GM23338 (cell line): ENCODE measurements around the gene KIAA1755. TPM values are rescaled to one million over a fixed set of nuclear protein-coding genes. Genes with fewer than 3 reads are reported as not detected.
"Not testable (repeated sequence)": the region's sequence is repeated elsewhere in the genome, so short reads cannot be mapped to it uniquely, and the experiment has no call there.

Experiments
- ATAC-seq: fragments of 200-7000 bp; cut with Tn5 transposase; 3 replicates; pipeline ENCODE4 v1.9.1; 2020
- DNase-seq: peaks from one replicate; pipeline ENCODE4 v3.0.0-alpha.2; 2015; ENCODE audit warnings: low spot score
- H2AFZ ChIP-seq: fragments of 200-600 bp; sonication (generic); 2 replicates; pipeline ENCODE4 v1.8.0; 2016; ENCODE audit warnings: antibody characterized with exemption, mild to moderate bottlenecking, moderate library complexity
- H3F3A ChIP-seq: fragments of 200-600 bp; sonication (generic); replicated peaks from 2 replicates; pipeline ENCODE4 v1.8.0; 2017; ENCODE audit warnings: antibody characterized with exemption, mixed run types, low read depth
- H3K27ac ChIP-seq: fragments of 200-600 bp; sonication (generic); 2 replicates; pipeline ENCODE4 v1.6.1; 2016; ENCODE audit warnings: low read depth
- H3K27me3 ChIP-seq: fragments of 200-600 bp; sonication (generic); 2 replicates; pipeline ENCODE4 v1.8.0; 2016; ENCODE audit warnings: mild to moderate bottlenecking, mixed run types, moderate library complexity; ENCODE audit not compliant: insufficient read depth
- H3K36me3 ChIP-seq: fragments of 200-600 bp; sonication (generic); 2 replicates; pipeline ENCODE4 v1.8.0; 2016; ENCODE audit warnings: mild to moderate bottlenecking; ENCODE audit not compliant: insufficient read depth
- H3K4me1 ChIP-seq: fragments of 200-600 bp; sonication (generic); 2 replicates; pipeline ENCODE4 v1.8.0; 2016; ENCODE audit warnings: mild to moderate bottlenecking, moderate library complexity; ENCODE audit not compliant: insufficient read depth
- H3K4me2 ChIP-seq: fragments of 200-600 bp; sonication (generic); 2 replicates; pipeline ENCODE4 v1.7.1; 2017; ENCODE audit warnings: mixed run types
- H3K4me3 ChIP-seq: fragments of 200-600 bp; sonication (generic); 2 replicates; pipeline ENCODE4 v1.6.1; 2016; ENCODE audit warnings: mixed run types
- H3K79me2 ChIP-seq: fragments of 200-600 bp; sonication (generic); replicated peaks from 2 replicates; pipeline ENCODE4 v1.8.0; 2017; ENCODE audit warnings: mild to moderate bottlenecking; ENCODE audit not compliant: insufficient read depth
- H3K9me2 ChIP-seq: fragments of 200-600 bp; sonication (generic); 2 replicates; pipeline ENCODE4 v1.8.0; 2017; ENCODE audit not compliant: insufficient read depth
- H4K20me1 ChIP-seq: fragments of 200-600 bp; sonication (generic); replicated peaks from 2 replicates; pipeline ENCODE4 v1.8.0; 2017; ENCODE audit warnings: mild to moderate bottlenecking; ENCODE audit not compliant: insufficient read depth
- H3K27ac Mint-ChIP-seq: 2 replicates; pipeline ENCODE4 v1.8.0; 2020; ENCODE audit warnings: inconsistent platforms, mild to moderate bottlenecking, moderate library complexity, mixed read lengths
- H3K27me3 Mint-ChIP-seq: 3 replicates; pipeline ENCODE4 v1.8.0; 2022; ENCODE audit warnings: low read depth, mild to moderate bottlenecking, moderate library complexity, mixed read lengths, inconsistent platforms; ENCODE audit not compliant: insufficient read depth, poor library complexity
- H3K36me3 Mint-ChIP-seq: 3 replicates; pipeline ENCODE4 v1.8.0; 2021; ENCODE audit warnings: low read depth, mild to moderate bottlenecking, inconsistent platforms, moderate library complexity, mixed read lengths
- H3K4me1 Mint-ChIP-seq: 3 replicates; pipeline ENCODE4 v1.8.0; 2020; ENCODE audit warnings: mild to moderate bottlenecking, inconsistent platforms, mixed read lengths
- H3K4me3 Mint-ChIP-seq: 3 replicates; pipeline ENCODE4 v1.8.0; 2021; ENCODE audit warnings: moderate library complexity, mild to moderate bottlenecking, inconsistent platforms, mixed read lengths
- H3K9me3 Mint-ChIP-seq: 3 replicates; pipeline ENCODE4 v1.8.0; 2020; ENCODE audit warnings: moderate library complexity, mild to moderate bottlenecking, inconsistent platforms, mixed read lengths
- CREB1 ChIP-seq: fragments of 250-450 bp; sonication (Bioruptor Pico); IDR thresholded peaks from 2 replicates; pipeline ENCODE4 v1.5.0; 2020; ENCODE audit warnings: low read depth, mild to moderate bottlenecking, moderate library complexity
- ETS1 ChIP-seq: IDR thresholded peaks from 2 replicates; pipeline ENCODE4 v1.6.1; 2016; ENCODE audit warnings: antibody characterized with exemption
- EZH2phosphoT487 ChIP-seq: fragments of 200-600 bp; sonication (generic); IDR thresholded peaks from one replicate; pipeline ENCODE4 v1.8.1; 2018; ENCODE audit warnings: antibody characterized with exemption; ENCODE audit not compliant: unreplicated experiment
- NANOG ChIP-seq: IDR thresholded peaks from 2 replicates; pipeline ENCODE4 v1.6.1; 2016; ENCODE audit warnings: antibody characterized with exemption, borderline replicate concordance
- POLR2AphosphoS5 ChIP-seq: IDR thresholded peaks from 2 replicates; pipeline ENCODE4 v1.6.1; 2016; ENCODE audit warnings: antibody characterized with exemption, low read depth
- STAT1 ChIP-seq: IDR thresholded peaks from one replicate; pipeline ENCODE4 v1.6.1; 2016; ENCODE audit warnings: antibody characterized with exemption; ENCODE audit not compliant: unreplicated experiment
- ZNF114 ChIP-seq: fragments of 250-450 bp; sonication (Bioruptor Pico); IDR thresholded peaks from 2 replicates; pipeline ENCODE4 v1.5.0; 2020; ENCODE audit warnings: mild to moderate bottlenecking, moderate library complexity
- ZNF331 ChIP-seq: fragments of 250-450 bp; sonication (Bioruptor Pico); IDR thresholded peaks from 2 replicates; pipeline ENCODE4 v1.5.0; 2020; ENCODE audit warnings: low read depth, mild to moderate bottlenecking, moderate library complexity
- polyA plus RNA-seq: library from polyadenylated mRNA; unstranded; fragments of >200 nt; fragmentation: Nextera tagmentation; extraction: Ambion mirVana; gene quantifications from 2 replicates; pipeline ENCODE4 v1.2.1, GENCODE V29; 2016
- total RNA-seq: library from RNA; depleted of rRNA; stranded (reverse); fragments of >200 nt; shearing (Covaris generic); gene quantifications from 2 replicates; pipeline ENCODE4 v1.2.3, GENCODE V29; 2014
- TF ChIP-seq, protein P1 (sequence below), 2 experiments: fragments of 200-600 bp in 1 of 2; sonication (generic) in 1 of 2; conservative IDR thresholded peaks; 2 replicates each; pipeline versions ENCODE4 v1.5.1 to v1.6.1; 2016 to 2017; ENCODE audit warnings: antibody characterized with exemption in 2 of 2, low read depth in 2 of 2, mild to moderate bottlenecking in 2 of 2, moderate library complexity in 1 of 2

KIAA1755 gene
- total and polyA plus RNA-seq, 2 experiments from 2014 or later: 0.28 TPM; not detected in 1

DNA sequence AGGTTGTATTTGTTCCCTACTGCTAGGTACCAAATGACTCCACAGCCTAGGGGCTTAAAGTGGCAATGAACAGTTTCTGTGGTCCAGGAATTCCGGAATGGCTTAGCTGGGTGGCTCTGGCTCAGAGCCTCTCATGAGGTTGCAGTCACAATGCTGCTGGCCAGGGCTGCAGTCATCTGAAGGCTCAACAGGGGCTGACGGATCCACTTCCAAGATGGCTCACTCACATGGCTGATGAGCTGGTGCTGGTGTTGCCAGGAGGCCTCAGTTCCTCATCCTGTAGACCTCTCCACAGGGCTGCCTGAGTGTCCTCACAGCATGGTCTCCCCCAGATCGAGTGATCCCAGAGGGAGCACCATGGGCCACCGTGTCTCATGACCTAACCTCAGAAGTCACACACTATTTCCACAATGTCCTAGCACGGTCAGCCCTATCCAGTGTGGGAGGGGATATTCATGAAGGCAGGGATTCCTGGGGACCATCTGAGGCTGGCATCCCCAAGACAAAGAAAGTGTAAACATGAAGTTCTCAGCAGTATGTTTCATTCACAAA lies 24.4 kb upstream of the KIAA1755 start (continued):
- TF ChIP-seq, protein P1, sequence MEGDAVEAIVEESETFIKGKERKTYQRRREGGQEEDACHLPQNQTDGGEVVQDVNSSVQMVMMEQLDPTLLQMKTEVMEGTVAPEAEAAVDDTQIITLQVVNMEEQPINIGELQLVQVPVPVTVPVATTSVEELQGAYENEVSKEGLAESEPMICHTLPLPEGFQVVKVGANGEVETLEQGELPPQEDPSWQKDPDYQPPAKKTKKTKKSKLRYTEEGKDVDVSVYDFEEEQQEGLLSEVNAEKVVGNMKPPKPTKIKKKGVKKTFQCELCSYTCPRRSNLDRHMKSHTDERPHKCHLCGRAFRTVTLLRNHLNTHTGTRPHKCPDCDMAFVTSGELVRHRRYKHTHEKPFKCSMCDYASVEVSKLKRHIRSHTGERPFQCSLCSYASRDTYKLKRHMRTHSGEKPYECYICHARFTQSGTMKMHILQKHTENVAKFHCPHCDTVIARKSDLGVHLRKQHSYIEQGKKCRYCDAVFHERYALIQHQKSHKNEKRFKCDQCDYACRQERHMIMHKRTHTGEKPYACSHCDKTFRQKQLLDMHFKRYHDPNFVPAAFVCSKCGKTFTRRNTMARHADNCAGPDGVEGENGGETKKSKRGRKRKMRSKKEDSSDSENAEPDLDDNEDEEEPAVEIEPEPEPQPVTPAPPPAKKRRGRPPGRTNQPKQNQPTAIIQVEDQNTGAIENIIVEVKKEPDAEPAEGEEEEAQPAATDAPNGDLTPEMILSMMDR (conservative IDR thresholded peaks at IDR 0.05; ENCODE audit: low read depth in 2 of 2): no peak
- TF ChIP-seq EZH2phosphoT487 (no peak), POLR2AphosphoS5 (no peak), NANOG (no peak)

GRCh38 chr20:38284066-38284650 lies 23.6 kb upstream of the KIAA1755 start:
- peaks cover 19% of the 10 kb centered on the region for H3K9me3 Mint-ChIP-seq
- not testable (repeated sequence) for H3K4me3 ChIP-seq, H3K27ac ChIP-seq, H3K36me3 ChIP-seq, H3K9me2 ChIP-seq, H3K27me3 Mint-ChIP-seq, H3K27me3 ChIP-seq, H3K27ac Mint-ChIP-seq, H3F3A ChIP-seq, H3K4me2 ChIP-seq, H3K36me3 Mint-ChIP-seq, H3K4me3 Mint-ChIP-seq, H3K79me2 ChIP-seq, H3K4me1 ChIP-seq, DNase-seq, H2AFZ ChIP-seq, H4K20me1 ChIP-seq, ATAC-seq
- peaks cover 12% of the 10 kb centered on the region for H3K4me1 Mint-ChIP-seq

GRCh38 chr20:38283236-38283635 lies 22.7 kb upstream of the KIAA1755 start:
- Histone ChIP-seq H3K9me2 (no peaks in the 10 kb centered on the region), H3K4me2 (no peak overlapping the region), H3K27ac (no peak overlapping the region), H3K79me2 (no peaks in the 10 kb centered on the region), H3K27me3 (no peaks in the 10 kb centered on the region), H4K20me1 (no peaks in the 10 kb centered on the region), H3K4me1 (no peaks in the 10 kb centered on the region), H3K4me3 (no peak overlapping the region), H3K36me3 (no peaks in the 10 kb centered on the region), H3F3A (no peaks in the 10 kb centered on the region), H2AFZ (no peak overlapping the region)
- ATAC-seq: no peak
- H3K27me3 Mint-ChIP-seq: peaks cover 6% of the 10 kb centered on the region
- peaks cover 19% of the 10 kb centered on the region for H3K9me3 Mint-ChIP-seq
- H3K4me1 Mint-ChIP-seq: peaks cover 12% of the 10 kb centered on the region
- peaks cover 3% of the 10 kb centered on the region; the same call in 2 of the 3 replicates for H3K36me3 Mint-ChIP-seq
- DNase-seq: no peak
- no peak overlapping the region for H3K27ac Mint-ChIP-seq
- H3K4me3 Mint-ChIP-seq: no peak overlapping the region
- no peak for TF ChIP-seq ZNF331 (CRISPR knock-in tag)
- no peak for TF ChIP-seq EZH2phosphoT487
- TF ChIP-seq, protein P1 (conservative IDR thresholded peaks at IDR 0.05; ENCODE audit: low read depth in 2 of 2): no peak
- no peak for TF ChIP-seq STAT1
- TF ChIP-seq NANOG: no peak
- no peak for TF ChIP-seq CREB1 (CRISPR knock-in tag)
- TF ChIP-seq ZNF114: no peak
- TF ChIP-seq ETS1: no peak
